GM12892 (cell line): ENCODE results near the gene TPPP.

ENCODE experiments used
- DNase-seq: peaks from one replicate; pipeline ENCODE4 v3.0.0; 2011; ENCODE audit not compliant: insufficient read length
- FAIRE-seq: peaks from 2 replicates; lab custom pipeline; 2011; peaks lifted over from hg19 to GRCh38; lab: Jason Lieb, UNC
- POLR2A ChIP-seq: IDR thresholded peaks from 2 replicates; pipeline ENCODE4 v1.6.1; 2011; ENCODE audit warnings: low read depth, low read length, control low read depth
- POLR2AphosphoS5 ChIP-seq: IDR thresholded peaks from 2 replicates; pipeline ENCODE4 v1.6.1; 2011; ENCODE audit warnings: low read depth, low read length, control low read depth
- TAF1 ChIP-seq: IDR thresholded peaks from 2 replicates; pipeline ENCODE4 v1.6.1; 2011; ENCODE audit warnings: low read depth, mild to moderate bottlenecking, control low read depth, low read length, borderline replicate concordance

Gene TPPP

DNA sequence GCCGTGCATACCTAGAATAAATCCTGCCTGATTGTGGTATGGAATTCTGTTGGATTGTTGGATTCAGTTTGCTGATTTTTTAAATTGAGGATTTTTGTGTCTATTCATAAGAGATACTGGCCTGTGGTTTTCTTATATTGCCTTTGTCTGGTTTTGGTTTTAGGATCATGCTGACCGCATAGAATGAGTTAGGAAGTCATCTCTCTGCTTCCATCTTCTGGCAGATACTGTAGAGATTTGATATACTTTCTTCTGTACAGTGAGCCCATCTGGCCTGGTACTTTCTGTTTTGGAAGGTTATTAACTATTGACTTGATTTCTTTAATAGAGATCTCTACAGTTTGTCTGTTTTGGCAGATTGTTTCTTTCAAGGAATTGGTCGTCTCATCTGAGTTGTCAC is 66.3 kb downstream of the TPPP start:
- no peak for TF ChIP-seq POLR2A
- no peak for TF ChIP-seq POLR2AphosphoS5
- no peak for TF ChIP-seq TAF1
- no peak for DNase-seq
- no peak for FAIRE-seq

DNA sequence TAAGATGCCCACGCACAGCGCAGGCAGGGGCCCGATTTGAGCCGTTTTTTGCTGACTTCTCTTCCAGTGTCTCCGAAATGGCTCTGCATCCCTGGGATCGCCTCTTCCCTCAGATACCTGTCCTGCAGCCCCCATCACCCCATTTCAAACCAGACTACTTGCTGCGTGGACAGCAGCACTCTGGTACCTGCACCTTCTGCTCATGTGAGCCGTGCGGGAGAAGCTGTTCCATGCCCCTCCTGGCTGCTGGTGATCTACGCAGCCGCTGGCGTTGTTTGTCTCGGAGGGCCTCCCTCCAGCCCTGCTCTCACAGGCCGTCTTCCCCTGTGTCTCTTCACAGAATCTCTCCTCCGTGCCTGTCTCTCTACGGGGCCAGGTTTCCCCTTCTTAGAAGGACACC is 67.6 kb downstream of the TPPP start:
- FAIRE-seq: no peak
- TF ChIP-seq POLR2AphosphoS5: no peak
- TF ChIP-seq TAF1: no peak
- no peak for TF ChIP-seq POLR2A
- no peak for DNase-seq

DNA sequence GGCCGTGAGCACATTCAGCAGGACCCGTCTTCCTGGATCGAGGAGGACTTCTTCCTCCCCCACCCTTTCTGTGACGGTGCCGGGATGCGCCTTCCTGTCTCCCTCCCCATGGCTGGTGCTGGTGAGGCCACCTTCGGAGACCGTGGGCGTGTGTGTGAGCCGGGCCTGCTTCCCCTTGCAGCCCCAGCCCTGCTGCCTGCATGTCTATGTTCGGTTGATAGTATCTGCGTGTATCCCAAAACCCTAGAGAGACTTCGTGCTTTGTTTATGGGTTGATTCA is 68.3 kb downstream of the TPPP start:
- no peak for DNase-seq

DNA sequence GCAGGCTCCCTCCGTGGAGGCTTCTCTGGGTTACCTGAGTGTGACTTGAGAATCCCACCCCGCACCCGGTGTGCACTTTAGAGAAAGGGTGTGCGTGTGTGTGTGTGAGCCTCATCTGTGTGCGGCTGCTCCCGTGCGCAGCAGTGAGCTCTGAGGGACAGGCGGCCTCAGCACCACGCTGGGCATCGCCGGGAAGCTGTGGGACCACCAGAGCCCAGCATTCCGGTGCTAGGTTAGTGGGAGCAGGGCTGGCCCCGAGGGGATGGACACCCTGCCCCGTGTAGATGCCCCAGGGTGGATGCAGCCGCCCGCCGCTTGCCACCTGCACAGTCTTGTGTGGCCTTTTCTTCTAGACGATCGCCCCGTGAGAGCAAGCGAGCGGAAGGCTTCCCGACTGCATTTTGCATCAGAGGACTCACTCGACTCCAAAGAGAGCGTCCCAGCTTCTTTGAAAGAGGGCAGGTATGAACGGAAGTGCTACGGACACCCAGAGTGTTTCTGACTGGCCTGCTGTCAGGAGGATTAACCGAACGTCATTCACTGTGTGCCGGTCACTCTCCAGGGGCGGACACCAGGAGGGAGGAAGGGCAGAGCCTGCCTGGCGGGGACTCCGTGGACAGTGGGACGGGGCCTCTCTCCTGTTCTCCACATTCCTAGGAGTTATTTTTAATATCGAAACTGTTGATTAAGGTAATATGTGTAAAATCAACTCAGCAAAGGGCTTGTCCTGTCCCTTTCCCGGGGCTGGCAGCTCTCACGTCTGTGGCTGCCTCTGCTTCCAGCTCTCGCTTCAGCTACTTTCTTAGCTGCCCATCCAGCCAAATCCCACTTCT is 68.8 kb downstream of the TPPP start:
- TF ChIP-seq POLR2A (no peak), TAF1 (no peak), POLR2AphosphoS5 (no peak)
- DNase-seq (no peak), FAIRE-seq (no peak)

More for the DNA sequence above, 68.3 kb downstream of the TPPP start:
- FAIRE-seq: no peak
- TF ChIP-seq POLR2AphosphoS5: no peak
- no peak for TF ChIP-seq TAF1
- no peak for TF ChIP-seq POLR2A

DNA sequence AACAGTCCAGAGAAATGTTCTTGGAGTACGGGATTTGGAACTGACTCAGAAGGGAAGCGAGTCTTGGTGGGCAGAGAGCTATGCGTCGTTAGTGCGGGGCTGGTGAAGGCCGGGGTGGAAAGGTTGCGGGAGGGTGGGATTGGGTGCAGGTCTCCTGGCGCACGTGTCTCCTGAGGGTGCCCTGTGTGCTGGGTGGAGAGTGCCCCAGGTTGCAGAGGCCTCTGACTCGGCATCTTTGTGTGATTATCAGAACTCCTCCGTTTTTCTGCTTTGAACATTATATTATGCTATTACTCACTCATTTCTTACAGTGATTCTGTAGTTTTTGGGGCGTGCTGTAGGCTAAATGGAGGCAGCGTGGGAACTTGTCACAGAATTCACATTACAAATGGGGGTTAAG is 69.6 kb downstream of the TPPP start:
- no peak for TF ChIP-seq POLR2AphosphoS5
- TF ChIP-seq POLR2A: no peak
- TF ChIP-seq TAF1: no peak
- DNase-seq (no peak), FAIRE-seq (no peak)

DNA sequence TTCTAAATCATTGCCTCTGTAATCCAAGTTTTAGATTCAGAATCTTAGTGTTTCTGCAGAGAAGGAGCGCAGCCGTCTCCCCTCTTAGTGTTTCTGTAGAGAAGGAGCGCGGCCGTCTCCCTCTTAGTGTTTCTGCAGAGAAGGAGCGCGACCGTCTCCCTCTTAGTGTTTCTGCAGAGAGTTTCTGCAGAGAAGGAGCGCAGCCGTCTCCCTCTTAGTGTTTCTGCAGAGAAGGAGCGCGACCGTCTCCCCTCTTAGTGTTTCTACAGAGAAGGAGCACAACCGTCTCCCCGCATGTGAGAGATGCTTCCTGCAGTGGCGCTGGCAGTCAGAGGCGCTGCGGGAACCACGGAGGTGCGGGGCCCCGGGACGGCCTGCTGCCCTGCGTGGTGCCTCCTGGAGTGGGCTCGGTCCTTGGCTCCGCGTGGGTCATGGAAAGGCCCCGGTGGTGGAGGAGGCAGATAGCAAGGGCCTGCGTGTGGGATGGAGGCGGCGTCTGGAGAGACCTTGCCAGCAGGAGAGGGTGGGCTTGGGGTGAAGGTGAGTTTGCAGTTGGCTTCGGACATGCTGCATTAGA is 70.1 kb downstream of the TPPP start:
- DNase-seq (no peak), FAIRE-seq (no peak)
- no peak for TF ChIP-seq POLR2AphosphoS5
- no peak for TF ChIP-seq POLR2A
- TF ChIP-seq TAF1: no peak

DNA sequence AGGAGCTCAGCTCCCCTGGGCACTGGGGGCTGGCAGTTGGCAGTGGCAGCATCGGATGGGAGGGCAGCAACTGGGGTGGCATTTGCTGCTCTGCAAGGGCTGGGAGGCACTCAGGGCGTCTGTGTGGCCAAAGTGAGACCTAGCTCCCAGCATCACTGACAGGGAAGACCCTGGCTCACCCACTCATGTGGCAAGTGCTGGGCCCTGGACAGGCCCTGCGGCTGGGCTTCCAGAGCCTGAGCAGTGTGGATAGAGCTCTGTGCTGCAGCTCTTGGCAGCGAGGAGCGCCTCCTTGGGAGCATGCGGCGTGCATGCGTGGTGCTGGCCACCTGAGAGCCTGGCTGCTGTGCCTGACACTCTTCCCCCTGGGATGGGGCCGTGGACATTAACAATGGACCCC is 70.8 kb downstream of the TPPP start:
- DNase-seq (no peak), FAIRE-seq (no peak)
- TF ChIP-seq TAF1 (no peak), POLR2AphosphoS5 (no peak), POLR2A (no peak)

DNA sequence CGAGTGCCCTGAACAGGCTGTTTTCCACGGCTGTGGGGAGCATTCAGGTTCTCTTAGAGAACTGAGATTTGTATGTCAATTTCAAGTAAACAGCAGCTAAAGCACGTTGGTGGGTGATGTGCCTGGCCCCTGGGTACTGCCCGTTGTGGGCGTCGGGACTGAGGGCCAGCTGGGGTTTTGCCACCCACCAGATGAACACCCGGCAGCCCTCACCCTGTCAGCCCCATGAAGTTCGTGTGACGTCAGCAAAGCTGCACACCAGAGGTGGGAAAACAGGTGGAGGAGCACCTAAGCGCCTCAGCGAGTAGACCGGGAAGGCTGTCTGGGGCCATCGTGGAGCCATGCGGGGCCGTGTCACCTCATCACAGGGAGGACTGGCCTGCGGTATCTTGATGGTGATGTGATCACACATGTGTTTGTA is 71.8 kb downstream of the TPPP start:
- FAIRE-seq (no peak), DNase-seq (no peak)
- TF ChIP-seq TAF1 (no peak), POLR2AphosphoS5 (no peak), POLR2A (no peak)

DNA sequence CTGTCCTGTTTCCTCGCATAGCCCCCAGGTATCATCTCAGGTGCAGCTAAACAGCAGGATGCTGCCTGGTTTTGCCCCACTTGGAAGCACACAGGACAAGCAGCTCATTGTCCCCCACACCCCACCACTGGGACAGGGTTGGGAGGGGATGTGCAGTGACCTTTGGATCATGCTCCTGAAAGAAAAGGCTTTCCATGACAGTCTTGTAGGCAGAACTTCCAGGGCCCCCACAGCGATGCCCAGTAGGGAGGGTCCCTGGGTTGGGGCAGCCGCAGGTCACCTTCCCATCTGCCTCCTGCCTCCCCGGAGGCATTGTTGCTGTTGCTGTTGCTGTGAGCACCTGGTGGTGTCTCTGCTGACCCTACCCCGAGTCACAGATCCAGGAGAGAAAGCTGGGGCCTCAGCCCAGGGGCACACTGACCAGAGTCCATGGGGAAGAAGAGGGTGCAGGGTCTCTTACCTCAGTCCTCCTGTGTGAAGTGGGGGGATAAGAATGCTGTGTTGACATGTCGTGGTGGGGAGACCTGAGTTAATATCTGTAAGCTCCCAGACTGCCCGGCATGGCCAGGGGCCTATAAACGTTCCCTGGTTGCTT is 72.5 kb downstream of the TPPP start:
- no peak for TF ChIP-seq TAF1
- TF ChIP-seq POLR2AphosphoS5: no peak
- TF ChIP-seq POLR2A: no peak
- FAIRE-seq (no peak), DNase-seq (no peak)

DNA sequence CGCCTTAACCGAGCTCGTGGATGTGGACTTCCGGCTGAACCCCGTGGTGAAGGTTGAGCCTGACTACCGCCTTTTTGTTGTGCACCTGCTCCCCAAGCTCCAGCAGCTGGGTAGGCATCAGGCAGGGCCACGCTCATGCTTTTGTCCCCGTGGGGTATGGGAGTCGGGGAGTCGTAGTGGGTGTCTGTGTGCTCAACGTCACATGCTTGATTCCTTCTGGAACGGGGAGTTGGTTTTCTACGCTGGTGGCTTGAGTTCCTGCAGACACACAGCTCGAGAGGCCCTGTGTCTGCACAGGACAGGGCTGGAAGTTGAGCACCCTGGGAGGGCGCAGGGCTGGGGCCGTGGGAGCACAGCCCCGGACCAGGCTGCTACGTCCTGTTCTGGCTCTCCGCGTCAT is 73.0 kb downstream of the TPPP start:
- TF ChIP-seq POLR2AphosphoS5 (no peak), POLR2A (no peak), TAF1 (no peak)
- FAIRE-seq (no peak), DNase-seq (no peak)

DNA sequence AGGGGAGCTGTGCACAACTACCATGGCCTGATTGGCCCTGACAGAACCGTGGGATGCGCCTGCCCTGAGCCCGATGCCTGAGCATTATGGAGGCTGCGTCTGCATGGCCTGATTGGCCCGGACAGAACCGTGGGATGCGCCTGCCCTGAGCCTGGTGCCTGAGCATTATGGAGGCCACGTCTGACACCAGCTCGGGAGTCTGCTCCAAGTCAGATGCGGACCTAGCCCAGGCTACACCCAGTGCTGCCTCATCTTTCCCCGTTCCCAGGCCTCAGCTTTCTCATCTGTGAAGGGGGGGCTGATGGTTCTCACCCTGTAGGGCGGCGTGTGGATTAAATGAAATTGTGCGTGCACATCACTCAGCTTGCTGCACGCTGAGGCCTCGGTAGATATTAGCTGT is 73.7 kb downstream of the TPPP start:
- TF ChIP-seq POLR2A: no peak
- TF ChIP-seq TAF1: no peak
- no peak for TF ChIP-seq POLR2AphosphoS5
- no peak for FAIRE-seq
- DNase-seq: no peak

DNA sequence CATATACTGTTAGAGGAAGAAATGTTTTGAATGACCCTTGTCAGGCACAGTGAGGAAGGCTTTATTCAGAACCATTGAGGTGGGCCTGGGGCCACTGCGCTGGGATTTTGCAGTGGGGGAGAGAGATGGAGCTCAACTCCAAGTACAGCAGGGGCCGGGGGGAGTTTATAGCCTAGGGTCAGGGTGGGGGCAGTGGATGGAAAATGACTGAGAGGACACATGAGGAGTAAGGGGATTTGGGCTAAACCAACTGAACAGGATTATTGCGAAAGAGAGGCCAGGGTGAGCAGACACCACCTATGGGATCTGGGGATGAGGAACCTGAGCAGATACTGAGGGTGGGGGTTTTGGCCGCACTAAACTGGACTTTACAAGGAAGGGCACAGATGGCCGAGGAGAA is 74.7 kb downstream of the TPPP start:
- TF ChIP-seq POLR2AphosphoS5: no peak
- TF ChIP-seq POLR2A: no peak
- no peak for TF ChIP-seq TAF1
- no peak for FAIRE-seq
- DNase-seq: no peak

DNA sequence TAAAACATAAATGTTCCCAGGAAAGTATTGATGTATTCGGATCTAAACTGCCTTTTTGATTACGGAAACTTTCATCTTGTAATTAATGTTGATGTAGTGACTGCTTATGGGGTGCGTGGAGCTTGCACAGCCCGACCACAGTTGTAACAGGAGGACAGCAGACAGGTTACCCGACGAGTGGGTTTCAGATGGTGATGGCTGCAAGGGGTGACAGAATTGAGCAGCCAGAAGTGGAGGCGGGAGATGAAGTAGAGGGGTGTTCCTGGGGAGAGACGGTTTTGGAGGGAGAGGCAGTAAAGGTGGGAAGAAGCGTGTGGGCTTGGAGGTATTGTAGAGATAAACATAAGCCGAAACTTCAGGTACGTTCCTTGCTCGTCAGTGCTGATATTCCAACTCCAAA is 75.3 kb downstream of the TPPP start:
- TF ChIP-seq POLR2A (no peak), POLR2AphosphoS5 (no peak), TAF1 (no peak)
- DNase-seq: no peak
- no peak for FAIRE-seq
